IMR-90 (cell line): ENCODE results near the gene MAP2K5. TPM values are rescaled to one million over a fixed set of nuclear protein-coding genes. Genes with fewer than 3 reads are reported as not detected.

Experiments used
- ATAC-seq: fragments of 200-7000 bp; cut with Tn5 transposase; 2 replicates; pipeline ENCODE4 v1.9.1; 2020; ENCODE audit warnings: low read depth, mild to moderate bottlenecking, moderate library complexity
- BruUV-seq: library from RNA; stranded (reverse); fragments of 400-500 nt; replicated peaks from 2 replicates; lab custom pipeline; 2021; lab: Mats Ljungman, UMichigan
- CTCF ChIA-PET: fragments of 300-600 bp; formaldehyde crosslinking; extraction: SDS; loops from one replicate; lab custom pipeline; 2021; ENCODE audit warnings: antibody characterized with exemption; lab: Yijun Ruan, JAX
- POLR2A ChIA-PET: fragments of 300-600 bp; sonication (Branson Sonifier 250); formaldehyde crosslinking; loops from one replicate; lab custom pipeline; 2022; ENCODE audit warnings: antibody characterized with exemption; ENCODE audit not compliant: unreplicated experiment; lab: Charles Lee
- DNase-seq: peaks from one replicate; pipeline ENCODE4 v3.0.0; 2013
- H2AFZ ChIP-seq: replicated peaks from 2 replicates; pipeline ENCODE3; 2013; ENCODE audit warnings: low read length, mild to moderate bottlenecking; ENCODE audit not compliant: poor library complexity
- H2AK5ac ChIP-seq: 2 replicates; pipeline ENCODE4 v1.6.1; 2013; ENCODE audit warnings: low read depth, low read length, inconsistent platforms
- H2AK9ac ChIP-seq: replicated peaks from 2 replicates; pipeline ENCODE3; 2013; ENCODE audit warnings: mild to moderate bottlenecking, low read depth, low read length, moderate library complexity; ENCODE audit not compliant: poor library complexity
- H2BK120ac ChIP-seq: 2 replicates; pipeline ENCODE4 v1.6.1; 2013; ENCODE audit warnings: low read depth, low read length, inconsistent platforms
- H2BK15ac ChIP-seq: 3 replicates; pipeline ENCODE4 v1.6.1; 2013; ENCODE audit warnings: low read depth, low read length, inconsistent platforms
- H2BK20ac ChIP-seq: 2 replicates; pipeline ENCODE4 v1.6.1; 2013; ENCODE audit warnings: low read depth, mild to moderate bottlenecking, inconsistent platforms, low read length, moderate library complexity
- H2BK5ac ChIP-seq: 2 replicates; pipeline ENCODE4 v1.6.1; 2013; ENCODE audit warnings: mild to moderate bottlenecking, low read depth, low read length, inconsistent platforms; ENCODE audit not compliant: poor library complexity, severe bottlenecking
- H3K14ac ChIP-seq: replicated peaks from 2 replicates; pipeline ENCODE4 v1.6.1; 2013; ENCODE audit warnings: low read depth, low read length, inconsistent platforms
- H3K18ac ChIP-seq: 2 replicates; pipeline ENCODE4 v1.6.1; 2013; ENCODE audit warnings: low read depth, low read length, control low read depth
- H3K23ac ChIP-seq: 2 replicates; pipeline ENCODE4 v1.6.1; 2013; ENCODE audit warnings: low read depth, low read length, inconsistent platforms
- H3K27ac ChIP-seq: 2 replicates; pipeline ENCODE4 v1.5.1; 2013; ENCODE audit warnings: mild to moderate bottlenecking, control low read depth, low read length; ENCODE audit not compliant: insufficient read depth
- H3K27me3 ChIP-seq: 2 replicates; pipeline ENCODE4 v1.6.1; 2013; ENCODE audit warnings: low read length; ENCODE audit not compliant: control insufficient read depth, insufficient read depth
- H3K36me3 ChIP-seq: 2 replicates; pipeline ENCODE4 v1.6.1; 2013; ENCODE audit warnings: low read length, mixed read lengths; ENCODE audit not compliant: control insufficient read depth, insufficient read depth
- H3K4ac ChIP-seq: 2 replicates; pipeline ENCODE4 v1.6.1; 2013; ENCODE audit warnings: low read depth, low read length, inconsistent platforms
- H3K4me1 ChIP-seq: 2 replicates; pipeline ENCODE4 v1.6.1; 2013; ENCODE audit warnings: low read length, mixed read lengths; ENCODE audit not compliant: control insufficient read depth, insufficient read depth
- H3K4me2 ChIP-seq: 2 replicates; pipeline ENCODE4 v1.6.1; 2013; ENCODE audit warnings: low read depth, mild to moderate bottlenecking, control low read depth, low read length, moderate library complexity
- H3K4me3 ChIP-seq: 2 replicates; pipeline ENCODE4 v1.5.1; 2013; ENCODE audit warnings: low read depth, mild to moderate bottlenecking, control low read depth, low read length, moderate library complexity; ENCODE audit not compliant: insufficient read depth
- H3K56ac ChIP-seq: 2 replicates; pipeline ENCODE4 v1.6.1; 2013; ENCODE audit warnings: low read length, inconsistent platforms; ENCODE audit not compliant: insufficient read depth; ENCODE audit errors: extremely low read depth
- H3K79me1 ChIP-seq, 2 experiments: 2 replicates each; pipeline ENCODE4 v1.6.1; 2013; ENCODE audit warnings: low read length in 2 of 2, inconsistent platforms in 1 of 2, low read depth in 1 of 2
- H3K9ac ChIP-seq: 2 replicates; pipeline ENCODE4 v1.6.1; 2013; ENCODE audit warnings: low read depth, low read length, control low read depth
- H3K9me1 ChIP-seq: 2 replicates; pipeline ENCODE4 v1.6.1; 2013; ENCODE audit warnings: low read length, inconsistent platforms; ENCODE audit not compliant: insufficient read depth
- H3K9me3 ChIP-seq: 2 replicates; pipeline ENCODE4 v1.6.1; 2013; ENCODE audit warnings: low read length; ENCODE audit not compliant: control insufficient read depth, insufficient read depth
- H4K20me1 ChIP-seq: 2 replicates; pipeline ENCODE4 v1.6.1; 2013; ENCODE audit warnings: low read length, inconsistent platforms; ENCODE audit not compliant: insufficient read depth
- H4K5ac ChIP-seq: 2 replicates; pipeline ENCODE4 v1.6.1; 2013; ENCODE audit warnings: mild to moderate bottlenecking, low read depth, low read length, control low read depth
- H4K8ac ChIP-seq, 2 experiments: 2 replicates each; pipeline ENCODE4 v1.6.1; 2013; ENCODE audit warnings: low read depth in 2 of 2, low read length in 2 of 2, control low read depth in 1 of 2, inconsistent platforms in 1 of 2
- H4K91ac ChIP-seq: 2 replicates; pipeline ENCODE4 v1.6.1; 2013; ENCODE audit warnings: low read depth, low read length, inconsistent platforms; ENCODE audit not compliant: insufficient read depth
- BHLHE40 ChIP-seq: fragments of 150-350 bp; IDR thresholded peaks from 2 replicates; pipeline ENCODE4 v1.6.1; 2016; ENCODE audit warnings: mild to moderate bottlenecking, low read depth, low read length
- CEBPB ChIP-seq: IDR thresholded peaks from 2 replicates; pipeline ENCODE4 v1.6.1; 2012; ENCODE audit warnings: low read depth, low read length, improper control_type of control experiment
- CHD1 ChIP-seq: IDR thresholded peaks from 2 replicates; pipeline ENCODE4 v1.6.1; 2012; ENCODE audit warnings: low read depth, low read length, improper control_type of control experiment
- CTCF ChIP-seq: conservative IDR thresholded peaks from 2 replicates; pipeline ENCODE4 v1.5.1; 2012; ENCODE audit warnings: mild to moderate bottlenecking, low read depth, low read length, improper control_type of control experiment
- ELK1 ChIP-seq: fragments of 150-350 bp; IDR thresholded peaks from 2 replicates; pipeline ENCODE4 v1.6.1; 2016; ENCODE audit warnings: low read depth, mild to moderate bottlenecking, low read length, moderate library complexity, borderline replicate concordance
- FOS ChIP-seq: fragments of 150-350 bp; IDR thresholded peaks from 2 replicates; pipeline ENCODE4 v1.6.1; 2016; ENCODE audit warnings: low read depth, low read length
- MAZ ChIP-seq: IDR thresholded peaks from 2 replicates; pipeline ENCODE4 v1.6.1; 2012; ENCODE audit warnings: low read depth, mild to moderate bottlenecking, low read length, improper control_type of control experiment, moderate library complexity, borderline replicate concordance
- MXI1 ChIP-seq: IDR thresholded peaks from 2 replicates; pipeline ENCODE4 v1.6.1; 2012; ENCODE audit warnings: low read depth, mild to moderate bottlenecking, low read length, moderate library complexity, borderline replicate concordance
- NFE2L2 ChIP-seq: fragments of 150-350 bp; IDR thresholded peaks from 2 replicates; pipeline ENCODE4 v1.6.1; 2016; ENCODE audit warnings: low read depth, mild to moderate bottlenecking, low read length
- POLR2A ChIP-seq: IDR thresholded peaks from 2 replicates; pipeline ENCODE4 v1.6.1; 2012; ENCODE audit warnings: mild to moderate bottlenecking, low read depth, low read length
- RAD21 ChIP-seq: IDR thresholded peaks from 2 replicates; pipeline ENCODE4 v1.6.1; 2012; ENCODE audit warnings: low read length, improper control_type of control experiment
- RFX5 ChIP-seq: IDR thresholded peaks from 2 replicates; pipeline ENCODE4 v1.8.0; 2012; ENCODE audit warnings: low read depth, mild to moderate bottlenecking, low read length, moderate library complexity
- SMC3 ChIP-seq: fragments of 150-350 bp; IDR thresholded peaks from 2 replicates; pipeline ENCODE4 v1.6.1; 2016; ENCODE audit warnings: low read depth, mild to moderate bottlenecking, antibody characterized with exemption, low read length, moderate library complexity
- USF2 ChIP-seq: fragments of 150-350 bp; IDR thresholded peaks from 2 replicates; pipeline ENCODE4 v1.6.1; 2017; ENCODE audit warnings: mild to moderate bottlenecking, antibody characterized with exemption, low read length, low read depth
- WGBS, 2 experiments: methylation state at CpG; one replicate each; pipeline versions ENCODE4 v1.1.5 to v1.1.7; 2013; ENCODE audit warnings: missing lambda C conversion rate in 2 of 2; ENCODE audit not compliant: insufficient read length in 1 of 2; ENCODE audit errors: extremely low coverage in 2 of 2; 5-methylcytosine and 5-hydroxymethylcytosine counted together
- dilution Hi-C: fragments of 300-500 bp; cut with HindIII; formaldehyde crosslinking; loops from one replicate; pipeline ENCODE4 v1.14.3; 2018; ENCODE audit warnings: low sequenced_read_pairs; ENCODE audit not compliant: unreplicated experiment
- in situ Hi-C: fragments of 300-500 bp; cut with MboI; formaldehyde crosslinking; loops from 3 replicates; pipeline ENCODE4 v1.14.3; 2019; ENCODE audit warnings: low sequenced_read_pairs, inconsistent platforms, mixed read lengths
- intact Hi-C: fragments of 100-400 bp; cut with micrococcal nuclease; formaldehyde crosslinking; loops from 2 replicates; pipeline ENCODE4 v1.10.0; 2022
- polyA plus RNA-seq, 3 experiments: library from polyadenylated mRNA; depleted of rRNA; stranded (reverse); fragments of >200 nt; gene quantifications; 2 replicates each; pipeline ENCODE4 v1.2.3, GENCODE V29; 2012; ENCODE audit warnings: low replicate concordance in 1 of 3
- total RNA-seq: library from RNA; depleted of rRNA; stranded (reverse); fragments of >200 nt; gene quantifications from 2 replicates; pipeline ENCODE4 v1.2.3, GENCODE V29; 2012

The MAP2K5 gene
- total and polyA plus RNA-seq, 2 of the 4 experiments (the other 2 are of a cell fraction) = 1.6 to 6.1 TPM

- dilution Hi-C loops = no loop called here
- H3K9me3 ChIP-seq = no peaks in the 10 kb centered on the region
- H4K20me1 ChIP-seq = peaks cover 7% of the 10 kb centered on the region; the same call in 1 of the 2 replicates
- no peak overlapping the region for H3K4me2 ChIP-seq
- no peak overlapping the region for H2BK120ac ChIP-seq
- H3K9me1 ChIP-seq = peaks cover 3% of the 10 kb centered on the region; the same call in 1 of the 2 replicates
- H3K4me1 ChIP-seq = peaks cover 5% of the 10 kb centered on the region
- no peak overlapping the region for H3K18ac ChIP-seq
- peaks cover 4 to 7% of the 10 kb centered on the region in 2 experiments; a peak in 3 of 4 replicates for H3K79me1 ChIP-seq
- no CpG with 5 or more reads among the region's 4 CpGs for WGBS, 2 experiments
- H3K27me3 ChIP-seq = no peaks in the 10 kb centered on the region
- H2AK9ac ChIP-seq = no peak overlapping the region
- H4K8ac ChIP-seq = no peak overlapping the region
- no peak for TF ChIP-seq MAZ
- TF ChIP-seq MXI1 = no peak
- no peak for TF ChIP-seq RFX5
- TF ChIP-seq CHD1 = no peak
- TF ChIP-seq CTCF = no peak
- no peak for TF ChIP-seq RAD21
- TF ChIP-seq USF2 = no peak
- TF ChIP-seq NFE2L2 = no peak
- TF ChIP-seq FOS = no peak
- no peak for TF ChIP-seq CEBPB
- TF ChIP-seq ELK1 = no peak
- TF ChIP-seq BHLHE40 = no peak
- no peak for TF ChIP-seq POLR2A
- TF ChIP-seq SMC3 = no peak
- no peak overlapping the region for H3K56ac ChIP-seq
- no peak overlapping the region for H3K9ac ChIP-seq
- no peak overlapping the region; the same call in 1 of the 2 replicates for H2AK5ac ChIP-seq
- POLR2A ChIA-PET = no interaction called here
- no peak overlapping the region for H3K27ac ChIP-seq
- intact Hi-C loops = no loop called here
- in situ Hi-C loops = no loop called here
- H2AFZ ChIP-seq = no peak overlapping the region
- H4K5ac ChIP-seq = no peak overlapping the region
- H4K91ac ChIP-seq = no peak overlapping the region
- CTCF ChIA-PET = no interaction called here
- DNase-seq (peak; percentile 34), ATAC-seq (no peak)
- H3K4me3 ChIP-seq = no peak overlapping the region
- H2BK20ac ChIP-seq = no peak overlapping the region
- H3K4ac ChIP-seq = no peak overlapping the region
- H3K23ac ChIP-seq = no peak overlapping the region
- no peak overlapping the region for H2BK5ac ChIP-seq
- no TSS peak for BruUV-seq
- peaks cover 16% of the 10 kb centered on the region for H3K36me3 ChIP-seq
- H3K14ac ChIP-seq = no peak overlapping the region
- no peak overlapping the region for H2BK15ac ChIP-seq
These were observed 8.0 kb downstream of the MAP2K5 start for GRCh38 chr15:67550522-67550921.
